ENCODE results near the gene NEUROG3. TPM values are rescaled to one million over a fixed set of nuclear protein-coding genes. Genes with fewer than 3 reads are reported as not detected.

The NEUROG3 gene
- total RNA-seq, 1 experiment from 2014 or later, result not detected

DNA sequence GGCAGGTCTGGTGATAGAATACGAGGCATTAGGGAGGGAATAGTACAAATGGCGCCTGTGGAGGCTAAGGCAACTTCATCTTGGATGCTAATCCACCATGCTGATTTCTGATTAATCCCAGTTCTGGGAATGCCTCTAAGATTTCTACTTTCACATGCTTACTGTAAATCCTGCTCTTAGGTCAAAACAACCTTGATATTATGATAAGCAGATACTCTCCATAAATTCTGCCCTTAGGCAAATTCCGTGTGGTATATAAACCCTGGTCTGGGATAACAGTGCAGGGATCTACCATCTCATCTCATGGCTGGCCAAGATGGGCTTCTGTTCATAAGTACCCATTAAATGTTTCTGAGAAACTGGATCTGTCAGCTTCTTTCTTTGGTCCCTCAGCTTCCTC is 11.4 kb upstream of the NEUROG3 start:
- POLR2A ChIA-PET, result no interaction called here
- no TSS peak for BruUV-seq (replicated peaks)

GRCh38 chr10:69583106-69583505 is 9.9 kb upstream of the NEUROG3 start:
- H3K27ac ChIP-seq (ENCODE audit: low read length), result no peak overlapping the region
- CTCF ChIA-PET, result no interaction called here
- POLR2A ChIA-PET, result interaction anchor here (0.6 kb wide), 1 partner anchor 1023 kb away, joined by 7 read pairs; no protein-coding TSS in a partner anchor
- DNase-seq (ENCODE audit: low read depth, low spot score), result no peak
- no peaks in the 10 kb centered on the region for H3K4me1 ChIP-seq (ENCODE audit: control insufficient read depth, insufficient read depth, low read length)
- H3K36me3 ChIP-seq (ENCODE audit: control insufficient read depth, insufficient read depth, low read length), result no peaks in the 10 kb centered on the region
- BruUV-seq (replicated peaks), result no TSS peak
- ATAC-seq, result no peak
- no peak for TF ChIP-seq SIN3A (IDR thresholded peaks at IDR 0.05; ENCODE audit: borderline replicate concordance, insufficient read depth, low read depth, low read length)
- TF ChIP-seq, protein P1, sequence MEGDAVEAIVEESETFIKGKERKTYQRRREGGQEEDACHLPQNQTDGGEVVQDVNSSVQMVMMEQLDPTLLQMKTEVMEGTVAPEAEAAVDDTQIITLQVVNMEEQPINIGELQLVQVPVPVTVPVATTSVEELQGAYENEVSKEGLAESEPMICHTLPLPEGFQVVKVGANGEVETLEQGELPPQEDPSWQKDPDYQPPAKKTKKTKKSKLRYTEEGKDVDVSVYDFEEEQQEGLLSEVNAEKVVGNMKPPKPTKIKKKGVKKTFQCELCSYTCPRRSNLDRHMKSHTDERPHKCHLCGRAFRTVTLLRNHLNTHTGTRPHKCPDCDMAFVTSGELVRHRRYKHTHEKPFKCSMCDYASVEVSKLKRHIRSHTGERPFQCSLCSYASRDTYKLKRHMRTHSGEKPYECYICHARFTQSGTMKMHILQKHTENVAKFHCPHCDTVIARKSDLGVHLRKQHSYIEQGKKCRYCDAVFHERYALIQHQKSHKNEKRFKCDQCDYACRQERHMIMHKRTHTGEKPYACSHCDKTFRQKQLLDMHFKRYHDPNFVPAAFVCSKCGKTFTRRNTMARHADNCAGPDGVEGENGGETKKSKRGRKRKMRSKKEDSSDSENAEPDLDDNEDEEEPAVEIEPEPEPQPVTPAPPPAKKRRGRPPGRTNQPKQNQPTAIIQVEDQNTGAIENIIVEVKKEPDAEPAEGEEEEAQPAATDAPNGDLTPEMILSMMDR (IDR thresholded peaks at IDR 0.05), result no peak
- no peaks in the 10 kb centered on the region for H3K9me3 ChIP-seq (ENCODE audit: control insufficient read depth, insufficient read depth, low read depth, low read length)
- intact Hi-C loops (cut with micrococcal nuclease; ENCODE audit: unreplicated experiment), result no loop called here
- H3K27me3 ChIP-seq (ENCODE audit: control insufficient read depth, insufficient read depth, low read length), result peaks cover 34% of the 10 kb centered on the region
- in situ Hi-C loops (cut with HindIII; ENCODE audit: low pct_unique_long_range_greater_than_20kb, low sequenced_read_pairs), result no loop called here
- H3K4me3 ChIP-seq (ENCODE audit: low read depth in 2 of 2, low read length in 2 of 2), result no peak overlapping the region

More for the DNA sequence above, 11.4 kb upstream of the NEUROG3 start:
- TF ChIP-seq POLR2AphosphoS5 (IDR thresholded peaks at IDR 0.05; ENCODE audit: low read depth, low read length), result no peak
- no peak for TF ChIP-seq SIN3A (IDR thresholded peaks at IDR 0.05; ENCODE audit: borderline replicate concordance, insufficient read depth, low read depth, low read length)
- Histone ChIP-seq H3K4me3 (ENCODE audit: low read depth in 2 of 2, low read length in 2 of 2) (no peak overlapping the region), H3K27me3 (ENCODE audit: control insufficient read depth, insufficient read depth, low read length) (peaks cover 22% of the 10 kb centered on the region), H3K36me3 (ENCODE audit: control insufficient read depth, insufficient read depth, low read length) (no peaks in the 10 kb centered on the region), H3K4me1 (ENCODE audit: control insufficient read depth, insufficient read depth, low read length) (no peaks in the 10 kb centered on the region), H3K9me3 (ENCODE audit: control insufficient read depth, insufficient read depth, low read depth, low read length) (no peaks in the 10 kb centered on the region), H3K27ac (ENCODE audit: low read length) (no peak overlapping the region)
- CTCF ChIA-PET, result no interaction called here
- intact Hi-C loops (cut with micrococcal nuclease; ENCODE audit: unreplicated experiment) (no loop called here), in situ Hi-C loops (cut with HindIII; ENCODE audit: low pct_unique_long_range_greater_than_20kb, low sequenced_read_pairs) (no loop called here)
- ATAC-seq (no peak), DNase-seq (ENCODE audit: low read depth, low spot score) (no peak)

- Histone ChIP-seq H3K4me1 (ENCODE audit: control insufficient read depth, insufficient read depth, low read length) (no peaks in the 10 kb centered on the region), H3K4me3 (ENCODE audit: low read depth in 2 of 2, low read length in 2 of 2) (no peak overlapping the region), H3K27ac (ENCODE audit: low read length) (no peak overlapping the region), H3K27me3 (ENCODE audit: control insufficient read depth, insufficient read depth, low read length) (peaks cover 41% of the 10 kb centered on the region), H3K9me3 (ENCODE audit: control insufficient read depth, insufficient read depth, low read depth, low read length) (no peaks in the 10 kb centered on the region), H3K36me3 (ENCODE audit: control insufficient read depth, insufficient read depth, low read length) (no peaks in the 10 kb centered on the region)
- CTCF ChIA-PET, result interaction anchor here (0.6 kb wide), 1 partner anchor 526 kb away, joined by 7 read pairs; no protein-coding TSS in a partner anchor
- ATAC-seq (no peak), DNase-seq (ENCODE audit: low read depth, low spot score) (no peak)
- no TSS peak for BruUV-seq (replicated peaks)
- no peak for TF ChIP-seq POLR2AphosphoS5 (IDR thresholded peaks at IDR 0.05; ENCODE audit: low read depth, low read length)
- no peak for TF ChIP-seq SIN3A (IDR thresholded peaks at IDR 0.05; ENCODE audit: borderline replicate concordance, insufficient read depth, low read depth, low read length)
- TF ChIP-seq, protein P1 (IDR thresholded peaks at IDR 0.05), result no peak
- TF ChIP-seq, protein P2, sequence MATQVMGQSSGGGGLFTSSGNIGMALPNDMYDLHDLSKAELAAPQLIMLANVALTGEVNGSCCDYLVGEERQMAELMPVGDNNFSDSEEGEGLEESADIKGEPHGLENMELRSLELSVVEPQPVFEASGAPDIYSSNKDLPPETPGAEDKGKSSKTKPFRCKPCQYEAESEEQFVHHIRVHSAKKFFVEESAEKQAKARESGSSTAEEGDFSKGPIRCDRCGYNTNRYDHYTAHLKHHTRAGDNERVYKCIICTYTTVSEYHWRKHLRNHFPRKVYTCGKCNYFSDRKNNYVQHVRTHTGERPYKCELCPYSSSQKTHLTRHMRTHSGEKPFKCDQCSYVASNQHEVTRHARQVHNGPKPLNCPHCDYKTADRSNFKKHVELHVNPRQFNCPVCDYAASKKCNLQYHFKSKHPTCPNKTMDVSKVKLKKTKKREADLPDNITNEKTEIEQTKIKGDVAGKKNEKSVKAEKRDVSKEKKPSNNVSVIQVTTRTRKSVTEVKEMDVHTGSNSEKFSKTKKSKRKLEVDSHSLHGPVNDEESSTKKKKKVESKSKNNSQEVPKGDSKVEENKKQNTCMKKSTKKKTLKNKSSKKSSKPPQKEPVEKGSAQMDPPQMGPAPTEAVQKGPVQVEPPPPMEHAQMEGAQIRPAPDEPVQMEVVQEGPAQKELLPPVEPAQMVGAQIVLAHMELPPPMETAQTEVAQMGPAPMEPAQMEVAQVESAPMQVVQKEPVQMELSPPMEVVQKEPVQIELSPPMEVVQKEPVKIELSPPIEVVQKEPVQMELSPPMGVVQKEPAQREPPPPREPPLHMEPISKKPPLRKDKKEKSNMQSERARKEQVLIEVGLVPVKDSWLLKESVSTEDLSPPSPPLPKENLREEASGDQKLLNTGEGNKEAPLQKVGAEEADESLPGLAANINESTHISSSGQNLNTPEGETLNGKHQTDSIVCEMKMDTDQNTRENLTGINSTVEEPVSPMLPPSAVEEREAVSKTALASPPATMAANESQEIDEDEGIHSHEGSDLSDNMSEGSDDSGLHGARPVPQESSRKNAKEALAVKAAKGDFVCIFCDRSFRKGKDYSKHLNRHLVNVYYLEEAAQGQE (IDR thresholded peaks at IDR 0.05; ENCODE audit: insufficient read depth in 1 of 2, low read depth in 2 of 2, low read length in 1 of 2), result no peak
- TF ChIP-seq TCF7L2 (IDR thresholded peaks at IDR 0.05; ENCODE audit: low read depth, low read length), result no peak
- in situ Hi-C loops (cut with HindIII; ENCODE audit: low pct_unique_long_range_greater_than_20kb, low sequenced_read_pairs) (no loop called here), intact Hi-C loops (cut with micrococcal nuclease; ENCODE audit: unreplicated experiment) (no loop called here)
- POLR2A ChIA-PET, result no interaction called here
These were observed 7.2 kb upstream of the NEUROG3 start for GRCh38 chr10:69580435-69580834.

Measured in Panc1 (cell line).